Activated naive CD4-positive, alpha-beta T cell treated with anti-CD3 and anti-CD28 coated beads for 36 hours (primary cell): Measurements from ENCODE around the gene GOLGA1. TPM values are rescaled to one million over a fixed set of nuclear protein-coding genes. Genes with fewer than 3 reads are reported as not detected.
A peak's percentile ranks its signal among the peaks of the same experiment; 100 is the strongest.

Experiments used
- CTCF ChIA-PET: fragments of 350-600 bp; sonication (Branson Sonifier 250); formaldehyde crosslinking; loops from one replicate; lab custom pipeline; 2021; ENCODE audit warnings: antibody characterized with exemption; lab: Charles Lee
- DNase-seq: peaks from one replicate; pipeline ENCODE4 v3.0.0-alpha.2; 2020
- H3K27ac Mint-ChIP-seq: one replicate; pipeline ENCODE4 v1.8.0; 2021; ENCODE audit warnings: mild to moderate bottlenecking, mixed read lengths
- H3K27me3 Mint-ChIP-seq: one replicate; pipeline ENCODE4 v1.8.0; 2021; ENCODE audit warnings: low read depth, mixed read lengths
- H3K36me3 Mint-ChIP-seq: one replicate; pipeline ENCODE4 v1.8.0; 2021; ENCODE audit warnings: low read depth, mixed read lengths
- H3K4me1 Mint-ChIP-seq: one replicate; pipeline ENCODE4 v1.8.0; 2021; ENCODE audit warnings: low read depth, mixed read lengths
- H3K4me3 Mint-ChIP-seq: one replicate; pipeline ENCODE4 v1.8.0; 2021; ENCODE audit warnings: mild to moderate bottlenecking, moderate library complexity, mixed read lengths
- H3K9me3 Mint-ChIP-seq: one replicate; pipeline ENCODE4 v1.8.0; 2021; ENCODE audit warnings: mixed read lengths
- intact Hi-C: fragments of 100-400 bp; cut with micrococcal nuclease; formaldehyde crosslinking; loops from one replicate; pipeline ENCODE4 v1.15.1; 2023
- total RNA-seq, 2 experiments: library from RNA; stranded (reverse); gene quantifications; one replicate each; pipeline ENCODE4 v1.2.3, GENCODE V29; 2021

GOLGA1 gene
- total RNA-seq, 2 experiments from 2014 or later = 14.3 to 15.8 TPM

DNA sequence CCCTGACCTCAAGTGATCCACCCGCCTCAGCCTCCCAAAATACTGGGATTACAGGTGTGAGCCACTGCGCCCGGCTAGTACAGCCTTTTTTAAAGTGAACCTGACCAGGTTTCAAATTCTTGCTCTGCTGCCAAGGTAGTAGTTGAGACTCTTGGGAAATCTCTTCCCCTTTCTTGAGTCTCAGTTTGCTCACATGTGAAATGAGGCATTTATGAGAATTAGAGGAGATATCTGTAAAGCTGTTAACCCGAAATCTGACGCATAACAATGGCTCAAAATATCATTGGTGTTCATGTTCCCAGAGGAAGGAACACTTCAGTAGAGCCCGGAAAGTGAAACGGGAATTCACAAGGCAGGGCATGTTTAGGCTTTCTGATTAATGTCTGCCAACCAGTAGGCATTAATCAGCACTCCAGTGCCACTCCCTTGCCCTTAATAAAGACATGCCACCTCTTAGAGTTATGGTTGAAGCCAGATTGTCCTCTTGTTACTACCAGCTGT is 77.5 kb downstream of the GOLGA1 start:
- Mint-ChIP-seq H3K4me3 (peak overlapping the region; percentile 32), H3K27ac (no peak overlapping the region), H3K9me3 (no peaks in the 10 kb centered on the region), H3K4me1 (peaks cover 43% of the 10 kb centered on the region), H3K27me3 (no peaks in the 10 kb centered on the region), H3K36me3 (peaks cover 40% of the 10 kb centered on the region)
- DNase-seq = no peak
- CTCF ChIA-PET = interaction anchor here (1.3 kb wide), 1 partner anchor 91 kb away, joined by 4 read pairs; no protein-coding TSS in a partner anchor
- intact Hi-C loops = loop anchor here (2.0 to 5.0 kb wide), 4 partner anchors 77 to 399 kb away; partner anchors contain the start of genes GAPVD1, GOLGA1 and NR6A1

DNA sequence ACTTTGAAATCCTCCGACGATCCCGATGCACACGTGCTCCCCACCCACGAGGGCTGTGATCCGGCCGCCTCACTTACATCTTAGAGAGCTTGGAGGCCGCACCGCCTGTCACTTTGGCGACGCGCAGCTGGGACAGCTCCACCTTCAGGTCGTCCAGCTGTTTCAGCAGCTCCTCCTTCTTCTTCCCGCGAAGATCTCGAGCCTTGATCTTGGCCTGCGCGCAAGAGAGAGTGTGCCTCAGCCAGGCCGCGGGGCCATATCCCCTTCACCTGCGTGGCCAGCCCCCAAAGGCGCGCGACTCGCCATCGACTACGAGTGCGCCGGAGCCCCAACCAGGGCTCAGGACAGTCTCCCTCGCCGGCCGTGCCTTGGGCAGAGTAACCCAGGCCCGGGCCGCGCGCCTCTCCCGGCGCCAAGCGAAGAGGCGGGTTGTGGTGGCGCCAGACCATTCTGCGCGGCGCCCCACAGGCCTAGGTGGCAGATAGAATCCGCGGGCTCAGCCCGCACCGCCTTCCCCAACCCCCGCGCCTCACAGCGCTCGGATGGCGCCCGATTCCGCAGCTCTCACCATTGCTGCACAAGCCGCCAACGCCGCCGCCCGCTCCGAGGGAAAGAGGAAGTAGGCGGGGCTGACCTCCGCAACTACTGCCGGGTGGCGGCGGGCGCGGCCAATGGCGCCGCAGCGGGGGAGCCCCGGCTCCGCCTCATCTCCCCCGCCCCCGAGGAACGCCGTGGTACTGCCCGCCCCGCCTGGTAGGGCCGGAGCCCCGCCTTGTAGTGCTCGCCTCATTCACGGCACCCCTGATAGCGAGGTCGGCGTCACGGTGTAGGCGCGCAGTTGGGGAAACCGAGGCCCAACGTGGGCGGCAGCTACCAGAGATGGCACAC is 79.3 kb downstream of the GOLGA1 start, which contains the start of the genes ARPC5L and RPL35:
TSS of gene ARPC5L (plus strand) at position 789 of the 888 bp plus-strand sequence. CDS start 7,161 bp downstream, outside the sequence.
TSS of gene RPL35 (minus strand) at position 616 of the 888 bp plus-strand sequence. CDS start at position 571, 45 bp downstream.
- Mint-ChIP-seq H3K27ac (peak within 1 kb of the TSS; percentile 95), H3K4me1 (peaks cover 46% of the 10 kb centered on the region), H3K9me3 (no peaks in the 10 kb centered on the region), H3K27me3 (no peaks in the 10 kb centered on the region), H3K4me3 (peak within 1 kb of the TSS; percentile 87), H3K36me3 (peaks cover 43% of the 10 kb centered on the region)
- CTCF ChIA-PET = interaction anchor here (0.7 to 2.2 kb wide), 5 partner anchors 9 to 91 kb away, joined by 4 to 14 read pairs (median 6); partner anchors contain the start of genes NR6A1 and WDR38
- peak; percentile 96 for DNase-seq
- intact Hi-C loops = loop anchor here (1.0 to 5.0 kb wide), 7 partner anchors 9 to 401 kb away; partner anchors contain the start of genes GAPVD1, GOLGA1, HSPA5 and NR6A1

DNA sequence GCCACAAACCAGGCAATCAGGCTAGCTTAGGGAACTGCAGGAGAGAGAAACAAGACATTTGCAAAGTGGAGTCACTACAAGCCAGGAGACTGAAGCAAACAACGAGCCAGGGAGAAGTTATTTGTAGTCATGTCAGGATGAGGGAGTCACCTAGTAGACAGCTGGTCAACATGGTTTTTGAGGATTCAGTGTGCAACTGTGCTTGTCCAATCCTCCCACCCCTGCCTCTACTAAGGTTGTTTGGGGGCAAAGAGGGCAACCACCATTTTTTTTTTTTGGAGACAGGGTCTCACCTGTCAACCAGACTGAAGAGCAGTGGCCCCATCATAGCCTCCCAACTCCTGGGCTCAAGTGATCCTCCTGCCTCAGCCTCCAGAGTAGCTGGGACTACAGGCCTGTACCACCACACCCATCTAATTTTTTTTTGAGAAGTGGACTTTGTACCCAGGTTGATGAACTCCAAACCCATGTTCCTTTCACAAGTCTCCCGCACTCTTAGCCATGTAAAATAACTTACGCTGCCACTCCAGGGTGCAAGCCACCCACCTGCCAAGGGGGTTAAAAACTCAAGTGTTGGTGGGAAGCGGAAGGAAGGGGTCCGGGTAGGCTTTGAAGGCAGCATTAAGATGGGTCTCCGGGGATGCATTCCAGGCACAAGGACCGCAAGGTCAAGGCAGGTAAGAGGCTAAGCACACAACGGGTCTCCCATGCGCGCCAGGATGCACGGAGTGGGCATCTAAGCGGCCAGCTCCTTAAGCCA is 80.1 kb downstream of the GOLGA1 start:
- no peak for DNase-seq
- intact Hi-C loops = loop anchor here (5.0 kb wide), 1 partner anchor 402 kb away; the partner anchor contains the start of gene GAPVD1
- CTCF ChIA-PET = interaction anchor here (0.6 to 2.2 kb wide), 6 partner anchors 8 to 451 kb away, joined by 3 to 14 read pairs (median 6); partner anchors contain the start of genes NR6A1 and WDR38
- H3K36me3 Mint-ChIP-seq = peaks cover 43% of the 10 kb centered on the region
- H3K9me3 Mint-ChIP-seq = no peaks in the 10 kb centered on the region
- H3K4me1 Mint-ChIP-seq = peaks cover 46% of the 10 kb centered on the region
- peak overlapping the region; percentile 87 for H3K4me3 Mint-ChIP-seq
- H3K27me3 Mint-ChIP-seq = no peaks in the 10 kb centered on the region
- peak overlapping the region; percentile 95 for H3K27ac Mint-ChIP-seq

DNA sequence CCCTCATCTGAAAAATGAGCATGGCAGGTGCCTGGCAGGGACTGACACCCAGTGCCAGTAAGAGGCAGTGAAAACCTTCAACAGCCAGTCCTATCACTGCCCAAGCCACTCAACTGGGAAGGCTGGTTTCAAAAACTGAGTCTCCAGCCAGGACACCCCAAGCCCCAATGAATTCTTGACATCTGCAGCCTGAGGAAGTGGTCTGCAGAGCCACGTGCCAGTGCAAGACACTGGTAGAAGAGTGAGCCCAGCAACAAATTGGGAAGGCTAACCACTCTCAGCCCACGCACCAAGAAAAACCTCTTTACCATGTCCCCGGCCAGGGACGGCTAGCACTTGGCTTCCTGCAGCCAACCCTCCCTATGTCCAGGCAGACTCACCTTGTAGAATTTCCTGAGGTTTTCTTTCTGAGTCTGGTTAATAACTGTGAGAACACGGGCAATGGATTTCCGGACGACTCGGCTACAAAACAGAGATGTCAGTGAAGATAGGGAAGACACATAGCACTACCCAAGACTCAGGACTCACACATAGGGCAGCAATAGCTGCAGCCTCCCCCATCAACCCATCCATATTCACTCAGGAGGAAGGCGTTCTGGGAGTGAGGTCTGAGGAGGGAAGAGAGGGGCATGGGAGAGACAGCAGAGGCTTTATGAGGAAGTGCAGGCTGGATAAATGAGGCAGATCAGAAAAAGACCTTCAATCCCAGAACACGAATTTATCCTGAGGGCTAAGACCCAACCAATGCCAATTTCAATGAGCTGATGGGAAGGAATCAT is 80.9 kb downstream of the GOLGA1 start:
- H3K4me1 Mint-ChIP-seq = peaks cover 46% of the 10 kb centered on the region
- CTCF ChIA-PET = interaction anchor here (0.6 to 1.9 kb wide), 4 partner anchors 13 to 450 kb away, joined by 3 to 6 read pairs (median 6); partner anchors contain the start of gene NR6A1
- no peaks in the 10 kb centered on the region for H3K27me3 Mint-ChIP-seq
- H3K36me3 Mint-ChIP-seq = peaks cover 43% of the 10 kb centered on the region
- DNase-seq = no peak
- peak overlapping the region; percentile 58 for H3K27ac Mint-ChIP-seq
- H3K4me3 Mint-ChIP-seq = peak overlapping the region; percentile 87
- intact Hi-C loops = loop anchor here (5.0 kb wide), 1 partner anchor 402 kb away; the partner anchor contains the start of gene GAPVD1
- H3K9me3 Mint-ChIP-seq = no peaks in the 10 kb centered on the region

DNA sequence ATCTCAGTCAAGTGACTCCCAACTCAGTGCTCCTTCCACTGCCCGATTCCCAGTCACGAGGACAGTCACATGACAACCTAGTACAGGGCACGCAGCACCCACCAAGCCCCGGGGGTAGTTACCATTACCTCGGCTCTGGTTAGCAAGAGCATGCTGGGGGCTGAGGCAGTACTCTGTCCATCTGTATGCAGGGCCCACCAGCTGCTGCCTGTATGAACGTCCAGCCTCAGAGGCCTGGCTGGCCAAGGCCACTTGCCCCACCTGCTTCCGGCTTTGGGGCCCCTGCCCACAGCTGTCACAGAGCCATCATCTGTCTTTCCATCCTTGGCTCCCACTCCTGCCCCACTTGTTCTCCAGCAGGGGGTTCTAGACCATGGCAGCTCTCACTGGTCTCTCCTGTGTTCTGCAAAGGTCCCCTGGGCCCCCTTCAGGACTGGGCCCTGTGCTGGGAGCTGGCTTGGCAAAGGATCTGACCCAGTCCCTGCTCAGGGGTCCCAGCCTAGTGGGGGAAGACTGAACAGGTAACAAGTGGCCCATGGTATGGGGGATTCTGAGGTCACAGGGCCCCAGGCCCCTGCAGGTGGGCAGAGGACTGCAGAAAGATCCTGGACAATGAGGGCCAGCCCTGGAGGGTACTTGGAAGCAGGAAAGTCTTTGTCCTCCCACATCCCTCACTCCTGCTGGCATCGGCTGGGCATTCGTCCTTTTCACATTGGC is 82.4 kb downstream of the GOLGA1 start:
- CTCF ChIA-PET = interaction anchor here (0.6 to 1.0 kb wide), 3 partner anchors 11 to 267 kb away, joined by 3 to 4 read pairs (median 3); no protein-coding TSS in a partner anchor
- no peak for DNase-seq
- Mint-ChIP-seq H3K4me1 (peaks cover 49% of the 10 kb centered on the region), H3K27ac (peak overlapping the region; percentile 36), H3K36me3 (peaks cover 43% of the 10 kb centered on the region), H3K9me3 (no peaks in the 10 kb centered on the region), H3K27me3 (no peaks in the 10 kb centered on the region), H3K4me3 (peak overlapping the region; percentile 87)
- intact Hi-C loops = no loop called here

DNA sequence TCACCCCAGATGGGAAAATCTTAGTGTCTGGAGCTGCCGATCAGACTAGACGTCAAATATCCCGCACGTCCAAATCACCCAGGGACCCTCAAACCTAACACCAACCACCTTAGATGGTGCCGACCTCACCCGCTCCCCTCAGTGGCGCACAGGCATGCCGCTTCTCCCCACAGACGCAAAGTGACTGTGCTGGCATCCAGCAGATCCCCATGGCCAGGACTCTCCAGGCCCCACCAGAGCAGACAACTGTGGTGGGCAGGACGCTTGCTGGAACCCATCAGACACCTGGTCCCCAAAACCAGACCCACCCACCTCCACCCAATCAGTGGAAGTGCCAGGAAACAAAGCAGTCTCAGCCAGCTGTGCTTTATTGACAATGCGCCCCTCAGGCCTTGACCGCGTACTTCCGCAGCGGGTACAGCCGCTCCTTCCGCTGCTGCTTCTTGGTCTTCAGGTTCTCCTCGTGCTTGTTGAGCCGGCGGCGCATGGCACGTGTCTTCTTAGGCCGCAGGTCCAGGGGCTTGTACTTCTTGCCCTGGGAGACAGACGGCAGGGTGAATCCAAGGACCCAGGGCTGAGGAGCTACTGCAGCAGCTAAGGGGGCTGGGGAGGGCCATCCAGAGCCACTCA is 83.2 kb downstream of the GOLGA1 start:
- H3K27ac Mint-ChIP-seq = peak overlapping the region; percentile 8
- no peak overlapping the region for H3K4me3 Mint-ChIP-seq
- H3K36me3 Mint-ChIP-seq = peaks cover 43% of the 10 kb centered on the region
- peaks cover 51% of the 10 kb centered on the region for H3K4me1 Mint-ChIP-seq
- CTCF ChIA-PET = interaction anchor here (0.5 to 2.6 kb wide), 4 partner anchors 21 to 404 kb away, joined by 3 to 36 read pairs (median 4); partner anchors contain the start of genes GAPVD1 and NR6A1
- no peaks in the 10 kb centered on the region for H3K9me3 Mint-ChIP-seq
- DNase-seq = no peak
- no peaks in the 10 kb centered on the region for H3K27me3 Mint-ChIP-seq
- intact Hi-C loops = no loop called here

DNA sequence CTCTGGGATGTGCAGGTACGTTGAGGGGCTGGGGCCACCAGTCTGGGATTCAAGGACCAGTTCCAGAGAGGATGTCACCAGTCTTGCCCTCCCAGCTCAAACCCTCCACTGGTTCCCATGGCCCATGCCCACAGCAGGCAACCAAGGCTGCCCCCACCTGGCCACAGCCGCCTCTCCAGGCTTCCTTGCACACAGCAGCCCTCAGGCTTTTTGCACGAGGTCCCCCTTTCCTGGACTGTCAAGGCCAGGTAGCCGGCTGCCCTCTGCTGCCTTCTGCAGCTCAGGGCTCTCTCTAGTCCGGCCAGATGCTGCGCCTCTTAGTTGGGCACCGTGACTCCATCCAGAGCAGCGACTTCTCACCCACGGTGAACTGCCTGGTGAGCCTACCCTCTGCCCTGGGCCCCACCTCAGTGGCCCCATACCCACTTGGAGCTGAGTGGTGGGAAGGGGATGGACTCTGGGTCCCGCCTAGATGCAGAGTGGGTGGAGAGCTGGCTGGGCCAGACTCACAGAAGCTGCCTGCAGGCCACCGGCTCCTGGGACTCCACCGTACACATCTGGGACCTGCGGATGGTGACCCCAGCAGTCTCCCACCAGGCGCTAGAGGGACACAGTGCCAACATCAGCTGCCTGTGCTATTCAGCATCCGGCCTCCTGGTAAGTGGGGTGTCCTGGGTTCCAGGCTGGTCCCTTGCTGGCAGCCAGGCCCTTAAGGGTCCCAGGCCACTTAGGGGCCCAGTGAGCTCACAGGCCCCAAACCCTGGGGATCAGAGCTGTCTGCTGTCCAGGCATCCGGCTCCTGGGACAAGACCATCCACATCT is 84.7 kb downstream of the GOLGA1 start:
- no peak overlapping the region for H3K4me3 Mint-ChIP-seq
- no peak overlapping the region for H3K27ac Mint-ChIP-seq
- H3K27me3 Mint-ChIP-seq = no peaks in the 10 kb centered on the region
- intact Hi-C loops = no loop called here
- peaks cover 48% of the 10 kb centered on the region for H3K4me1 Mint-ChIP-seq
- no peaks in the 10 kb centered on the region for H3K9me3 Mint-ChIP-seq
- CTCF ChIA-PET = interaction anchor here (0.5 to 2.6 kb wide), 5 partner anchors 21 to 139 kb away, joined by 3 to 36 read pairs (median 3); partner anchors contain the start of gene NR6A1
- peak; percentile 36 for DNase-seq
- H3K36me3 Mint-ChIP-seq = peaks cover 37% of the 10 kb centered on the region

DNA sequence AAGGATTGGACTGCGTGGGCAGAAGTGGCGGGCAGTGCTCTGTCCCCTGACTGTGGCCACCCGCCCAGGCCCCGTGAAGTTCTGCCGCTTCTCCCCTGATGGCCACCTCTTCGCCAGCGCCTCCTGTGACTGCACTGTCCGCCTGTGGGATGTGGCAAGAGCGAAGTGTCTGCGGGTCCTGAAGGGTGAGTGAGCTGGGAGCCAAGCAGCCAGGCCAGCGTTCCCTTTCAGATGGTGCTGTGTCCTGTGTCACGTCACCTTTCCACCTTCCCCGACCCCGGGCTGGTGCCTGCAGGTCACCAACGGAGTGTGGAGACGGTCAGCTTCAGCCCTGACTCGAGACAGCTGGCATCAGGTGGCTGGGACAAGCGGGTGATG is 85.3 kb downstream of the GOLGA1 start:
- H3K27ac Mint-ChIP-seq = no peak overlapping the region
- H3K9me3 Mint-ChIP-seq = no peaks in the 10 kb centered on the region
- H3K4me3 Mint-ChIP-seq = no peak overlapping the region
- intact Hi-C loops = no loop called here
- H3K36me3 Mint-ChIP-seq = peaks cover 31% of the 10 kb centered on the region
- no peak for DNase-seq
- peaks cover 46% of the 10 kb centered on the region for H3K4me1 Mint-ChIP-seq
- CTCF ChIA-PET = interaction anchor here (0.6 to 2.6 kb wide), 4 partner anchors 18 to 1666 kb away, joined by 3 to 36 read pairs (median 4); partner anchors contain the start of gene NR6A1
- no peaks in the 10 kb centered on the region for H3K27me3 Mint-ChIP-seq

DNA sequence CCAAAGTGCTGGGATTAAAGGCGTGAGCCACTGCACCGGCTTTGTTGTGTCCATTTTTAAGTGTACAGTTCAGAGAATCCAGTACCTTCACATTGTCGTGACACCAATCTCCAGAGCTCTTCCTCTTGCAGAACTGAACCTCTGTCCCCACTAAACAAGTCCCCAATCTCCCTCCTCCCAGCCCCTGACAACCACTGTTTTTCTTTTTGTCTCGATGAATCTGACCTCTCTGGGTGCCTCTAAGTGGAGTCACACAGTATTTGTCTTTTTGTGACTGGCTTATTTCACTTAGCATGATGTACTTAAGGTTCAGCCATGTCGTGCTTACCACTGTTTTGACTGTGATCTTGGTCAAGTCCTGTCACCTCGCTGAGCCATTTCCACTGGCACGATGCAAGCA is 86.1 kb downstream of the GOLGA1 start:
- H3K36me3 Mint-ChIP-seq = peaks cover 24% of the 10 kb centered on the region
- intact Hi-C loops = no loop called here
- CTCF ChIA-PET = interaction anchor here (0.6 to 10.1 kb wide), 6 partner anchors 15 to 1665 kb away, joined by 3 to 315 read pairs (median 3); partner anchors contain the start of genes NR6A1 and OLFML2A
- H3K4me1 Mint-ChIP-seq = peaks cover 39% of the 10 kb centered on the region
- H3K9me3 Mint-ChIP-seq = no peaks in the 10 kb centered on the region
- H3K27ac Mint-ChIP-seq = no peak overlapping the region
- H3K27me3 Mint-ChIP-seq = no peaks in the 10 kb centered on the region
- H3K4me3 Mint-ChIP-seq = no peak overlapping the region
- no peak for DNase-seq
